OCI-LY7 (cell line): ENCODE data around the gene GLUL. TPM values are rescaled to one million over a fixed set of nuclear protein-coding genes. Genes with fewer than 3 reads are reported as not detected.

Experiments used
- BruUV-seq: library from RNA; stranded (reverse); fragments of 400-500 nt; replicated peaks from 2 replicates; lab custom pipeline; 2021; lab: Mats Ljungman, UMichigan
- CTCF ChIA-PET: fragments of 300-600 bp; sonication (Branson Sonifier 250); formaldehyde crosslinking; loops from one replicate; lab custom pipeline; 2022; ENCODE audit warnings: antibody characterized with exemption; ENCODE audit not compliant: unreplicated experiment; lab: Charles Lee
- POLR2A ChIA-PET: fragments of 300-600 bp; sonication (Branson Sonifier 250); formaldehyde crosslinking; loops from one replicate; lab custom pipeline; 2022; ENCODE audit warnings: antibody characterized with exemption; lab: Charles Lee
- DNase-seq: peaks from one replicate; pipeline ENCODE4 v3.0.0-alpha.2; 2015; ENCODE audit warnings: low spot score
- H2AFZ ChIP-seq: fragments of 200-600 bp; sonication (generic), shearing (Covaris generic); 2 replicates; pipeline ENCODE4 v1.6.1; 2014; ENCODE audit warnings: mild to moderate bottlenecking, antibody characterized with exemption, low read length, moderate library complexity
- H3K27ac ChIP-seq: fragments of 200-600 bp; sonication (generic); 2 replicates; pipeline ENCODE4 v1.5.1; 2014; ENCODE audit warnings: mixed run types, low read depth, mild to moderate bottlenecking, moderate library complexity, low read length, inconsistent platforms; ENCODE audit not compliant: poor library complexity, severe bottlenecking
- H3K36me3 ChIP-seq: fragments of 200-600 bp; sonication (generic); 2 replicates; pipeline ENCODE4 v1.6.1; 2014; ENCODE audit warnings: mild to moderate bottlenecking, antibody characterized with exemption, low read length, moderate library complexity, mixed read lengths; ENCODE audit not compliant: insufficient read depth
- H3K4me1 ChIP-seq: fragments of 200-600 bp; sonication (generic); 2 replicates; pipeline ENCODE4 v1.5.1; 2014; ENCODE audit warnings: mild to moderate bottlenecking, low read length; ENCODE audit not compliant: insufficient read depth, poor library complexity, severe bottlenecking
- H3K4me2 ChIP-seq: fragments of 200-600 bp; sonication (generic); 2 replicates; pipeline ENCODE4 v1.6.1; 2014; ENCODE audit warnings: mild to moderate bottlenecking, low read length
- H3K4me3 ChIP-seq: fragments of 200-600 bp; sonication (generic); 2 replicates; pipeline ENCODE4 v1.5.1; 2014; ENCODE audit warnings: mild to moderate bottlenecking, low read depth, low read length; ENCODE audit not compliant: poor library complexity, severe bottlenecking
- H3K79me2 ChIP-seq: fragments of 200-600 bp; sonication (generic); 2 replicates; pipeline ENCODE4 v1.6.1; 2016; ENCODE audit warnings: low read depth, mild to moderate bottlenecking, low read length, moderate library complexity, mixed read lengths; ENCODE audit not compliant: insufficient read depth
- H3K9me2 ChIP-seq: fragments of 200-600 bp; sonication (generic); 2 replicates; pipeline ENCODE4 v1.6.1; 2016; ENCODE audit warnings: mild to moderate bottlenecking, low read length, mixed read lengths; ENCODE audit not compliant: insufficient read depth
- H3K9me3 ChIP-seq: fragments of 200-600 bp; sonication (generic); 2 replicates; pipeline ENCODE4 v1.6.1; 2014; ENCODE audit warnings: mild to moderate bottlenecking, mixed run types, low read length, mixed read lengths
- H4K20me1 ChIP-seq: fragments of 200-600 bp; sonication (generic); 2 replicates; pipeline ENCODE4 v1.6.1; 2014; ENCODE audit warnings: mild to moderate bottlenecking, antibody characterized with exemption, low read length, moderate library complexity, mixed read lengths; ENCODE audit not compliant: insufficient read depth
- CTCF ChIP-seq: fragments of 200-600 bp; sonication (generic); conservative IDR thresholded peaks from 2 replicates; pipeline ENCODE4 v1.5.1; 2014; ENCODE audit warnings: mild to moderate bottlenecking, antibody characterized with exemption, low read length, moderate library complexity, mixed read lengths
- EZH2phosphoT487 ChIP-seq: fragments of 200-600 bp; sonication (generic); IDR thresholded peaks from 2 replicates; pipeline ENCODE4 v1.6.1; 2018; ENCODE audit warnings: low read depth, borderline replicate concordance, mild to moderate bottlenecking, mixed run types, antibody characterized with exemption, low read length, moderate library complexity, mixed read lengths
- intact Hi-C: fragments of 100-400 bp; cut with micrococcal nuclease; formaldehyde crosslinking; loops from one replicate; pipeline ENCODE4 v1.10.0; 2022; ENCODE audit not compliant: unreplicated experiment
- total RNA-seq, 2 experiments: library from RNA; depleted of rRNA in 1 of 2; stranded (reverse); fragments of >200 nt in 1 of 2; shearing (Covaris generic) in 1 of 2; gene quantifications; 2 replicates each; pipeline ENCODE4 v1.2.3, GENCODE V29; 2014 to 2022

GLUL gene
- total RNA-seq, 2 experiments from 2014 or later: not detected

DNA sequence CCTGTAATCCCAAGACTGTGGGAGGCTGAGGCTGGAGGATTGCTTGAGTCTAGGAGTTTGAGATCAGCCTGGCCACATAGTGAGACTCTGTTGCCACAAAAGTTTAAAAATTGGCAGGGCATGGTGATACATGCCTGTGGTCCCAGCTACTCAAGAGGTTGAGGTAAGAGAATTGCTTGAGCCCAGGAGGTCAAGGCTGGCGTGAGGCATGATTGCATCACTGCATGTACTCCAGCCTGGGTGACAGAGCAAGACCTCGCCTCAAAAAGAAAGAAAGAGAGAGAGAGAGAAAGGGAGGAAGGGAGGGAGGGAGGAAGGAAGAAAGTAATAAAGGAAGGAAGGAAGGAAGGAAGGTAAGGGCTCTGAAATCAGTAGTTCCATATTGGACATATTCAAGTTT lies 25.0 kb downstream of the GLUL start:
- no peaks in the 10 kb centered on the region for H3K4me1 ChIP-seq
- H3K79me2 ChIP-seq: no peaks in the 10 kb centered on the region
- no peaks in the 10 kb centered on the region for H3K9me2 ChIP-seq
- no peak overlapping the region for H3K27ac ChIP-seq
- H2AFZ ChIP-seq: no peak overlapping the region
- ChIA-PET POLR2A (no interaction called here), CTCF (no interaction called here)
- TF ChIP-seq CTCF: no peak
- TF ChIP-seq EZH2phosphoT487: no peak
- no peaks in the 10 kb centered on the region for H4K20me1 ChIP-seq
- no peaks in the 10 kb centered on the region for H3K36me3 ChIP-seq
- H3K4me2 ChIP-seq: no peak overlapping the region
- DNase-seq: no peak
- no TSS peak for BruUV-seq
- no peak overlapping the region for H3K4me3 ChIP-seq
- no peaks in the 10 kb centered on the region for H3K9me3 ChIP-seq
- intact Hi-C loops: no loop called here

- no peaks in the 10 kb centered on the region for H3K4me1 ChIP-seq
- TF ChIP-seq CTCF: no peak
- no peak for TF ChIP-seq EZH2phosphoT487
- H3K79me2 ChIP-seq: no peaks in the 10 kb centered on the region
- ChIA-PET CTCF (no interaction called here), POLR2A (no interaction called here)
- H3K27ac ChIP-seq: no peak overlapping the region
- DNase-seq: no peak
- H3K36me3 ChIP-seq: no peaks in the 10 kb centered on the region
- no TSS peak for BruUV-seq
- no peaks in the 10 kb centered on the region for H3K9me3 ChIP-seq
- H3K4me2 ChIP-seq: no peak overlapping the region
- no peak overlapping the region for H3K4me3 ChIP-seq
- H4K20me1 ChIP-seq: no peaks in the 10 kb centered on the region
- H3K9me2 ChIP-seq: no peaks in the 10 kb centered on the region
- intact Hi-C loops: no loop called here
- H2AFZ ChIP-seq: no peak overlapping the region
These were observed 31.9 kb downstream of the GLUL start for GRCh38 chr1:182359645-182360044.

DNA sequence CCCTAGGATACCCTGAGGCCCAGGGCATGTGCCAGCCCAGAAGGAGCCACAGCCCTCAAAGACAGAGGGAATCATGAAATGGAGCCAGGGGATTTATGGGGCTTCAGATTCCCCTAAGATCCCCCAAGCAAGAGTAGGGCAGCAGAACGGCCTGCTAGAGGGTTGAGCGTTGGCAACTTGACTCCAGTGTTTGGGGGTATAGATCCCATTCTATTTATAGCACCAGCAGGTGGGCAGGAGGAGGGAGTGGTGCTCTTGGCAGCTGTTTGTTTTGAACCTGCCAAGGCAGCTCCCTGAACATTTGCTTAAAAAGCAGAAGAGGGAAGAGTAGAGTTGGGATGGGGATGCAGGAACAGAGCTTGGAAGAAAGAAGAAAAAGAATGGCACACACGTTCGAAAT lies 33.7 kb downstream of the GLUL start:
- intact Hi-C loops: no loop called here
- no peaks in the 10 kb centered on the region for H3K36me3 ChIP-seq
- no peaks in the 10 kb centered on the region for H3K4me1 ChIP-seq
- ChIA-PET CTCF (no interaction called here), POLR2A (no interaction called here)
- H3K27ac ChIP-seq: no peak overlapping the region
- TF ChIP-seq EZH2phosphoT487: no peak
- TF ChIP-seq CTCF: no peak
- no peak overlapping the region for H2AFZ ChIP-seq
- H4K20me1 ChIP-seq: no peaks in the 10 kb centered on the region
- H3K4me3 ChIP-seq: no peak overlapping the region
- BruUV-seq: no TSS peak
- H3K9me2 ChIP-seq: no peaks in the 10 kb centered on the region
- DNase-seq: no peak
- no peak overlapping the region for H3K4me2 ChIP-seq
- H3K9me3 ChIP-seq: no peaks in the 10 kb centered on the region
- H3K79me2 ChIP-seq: no peaks in the 10 kb centered on the region
